Gastroesophageal sphincter (tissue), 4 donors: Measurements from ENCODE around the gene SLC17A9. TPM values are rescaled to one million over a fixed set of nuclear protein-coding genes. Genes with fewer than 3 reads are reported as not detected.

Experiments
- ATAC-seq: fragments of 150-250 bp; one replicate; pipeline ENCODE4 v1.9.1; 2016; ENCODE audit warnings: mild to moderate bottlenecking, moderate library complexity
- H3K27ac ChIP-seq, 4 donors: fragments of 200-600 bp; sonication (generic) in 3 of 4; 1 replicate in 3 of 4; 2 replicates in 1 of 4; pipeline ENCODE4 v1.5.1; 2016 to 2019
- H3K27me3 ChIP-seq: fragments of 200-600 bp; sonication (generic); one replicate; pipeline ENCODE4 v1.5.1; 2019
- H3K36me3 ChIP-seq, 2 donors: fragments of 200-600 bp; sonication (generic); one replicate each; pipeline ENCODE4 v1.5.1; 2019; ENCODE audit warnings: control low read depth in 1 of 2
- H3K4me1 ChIP-seq, 3 donors: fragments of 200-600 bp; sonication (generic); 1 replicate in 2 of 3; 2 replicates in 1 of 3; pipeline ENCODE4 v1.5.1; 2016 to 2019; ENCODE audit warnings: control low read depth in 2 of 3
- H3K4me3 ChIP-seq, 2 donors: fragments of 200-600 bp; sonication (generic); one replicate each; pipeline ENCODE4 v1.5.1; 2019; ENCODE audit warnings: mild to moderate bottlenecking in 1 of 2, moderate library complexity in 1 of 2
- H3K9me3 ChIP-seq, 3 donors: fragments of 200-600 bp; sonication (generic); one replicate each; pipeline ENCODE4 v1.5.1; 2017 to 2019; ENCODE audit warnings: control low read depth in 2 of 3
- EP300 ChIP-seq: sonication (generic); formaldehyde crosslinking; IDR thresholded peaks from one replicate; pipeline ENCODE4 v1.6.1; 2017; ENCODE audit warnings: antibody characterized with exemption, mild to moderate bottlenecking
- POLR2A ChIP-seq, 2 donors: fragments of 450-650 bp; IDR thresholded peaks; one replicate each; pipeline ENCODE4 v1.6.1; 2017; ENCODE audit warnings: antibody characterized with exemption in 2 of 2, mild to moderate bottlenecking in 2 of 2, moderate library complexity in 1 of 2
- POLR2AphosphoS5 ChIP-seq: sonication (generic); formaldehyde crosslinking; IDR thresholded peaks from one replicate; pipeline ENCODE4 v1.6.1; 2017; ENCODE audit warnings: antibody characterized with exemption
- WGBS, 2 donors: methylation state at CpG; one replicate each; pipeline ENCODE4 v1.1.5; 2018; ENCODE audit warnings: low coverage in 1 of 2; 5-methylcytosine and 5-hydroxymethylcytosine counted together
- total RNA-seq, 4 donors: library from RNA; depleted of rRNA; stranded (reverse); fragments of >200 nt; gene quantifications; one replicate each; pipeline ENCODE4 v1.1.0, GENCODE V29; 2016
- TF ChIP-seq, protein P1 (sequence below), 4 experiments: fragments of 200-600 bp in 2 of 4; fragments of 450-650 bp in 2 of 4; sonication (generic) in 1 of 4; IDR thresholded peaks; one replicate each; pipeline ENCODE4 v1.5.1; 2017 to 2019; ENCODE audit warnings: antibody characterized with exemption in 4 of 4, mild to moderate bottlenecking in 2 of 4, moderate library complexity in 2 of 4

Gene SLC17A9
- total RNA-seq, 4 donors from 2014 or later, result 1.3 to 4.6 (median 2.8) TPM

GRCh38 chr20:63017826-63018411 lies 65.4 kb downstream of the SLC17A9 start:
- H3K9me3 ChIP-seq, result peaks cover 0 to 37% (median 0%) of the 10 kb centered on the region in 3 donors
- H3K27ac ChIP-seq, result no peak overlapping the region
- WGBS, 2 donors, result 60% methylated on average over 1 of the region's 25 CpGs; no CpG with 5 or more reads in 1 of the 2 donors
- no peaks in the 10 kb centered on the region for H3K4me1 ChIP-seq
- TF ChIP-seq, protein P1, sequence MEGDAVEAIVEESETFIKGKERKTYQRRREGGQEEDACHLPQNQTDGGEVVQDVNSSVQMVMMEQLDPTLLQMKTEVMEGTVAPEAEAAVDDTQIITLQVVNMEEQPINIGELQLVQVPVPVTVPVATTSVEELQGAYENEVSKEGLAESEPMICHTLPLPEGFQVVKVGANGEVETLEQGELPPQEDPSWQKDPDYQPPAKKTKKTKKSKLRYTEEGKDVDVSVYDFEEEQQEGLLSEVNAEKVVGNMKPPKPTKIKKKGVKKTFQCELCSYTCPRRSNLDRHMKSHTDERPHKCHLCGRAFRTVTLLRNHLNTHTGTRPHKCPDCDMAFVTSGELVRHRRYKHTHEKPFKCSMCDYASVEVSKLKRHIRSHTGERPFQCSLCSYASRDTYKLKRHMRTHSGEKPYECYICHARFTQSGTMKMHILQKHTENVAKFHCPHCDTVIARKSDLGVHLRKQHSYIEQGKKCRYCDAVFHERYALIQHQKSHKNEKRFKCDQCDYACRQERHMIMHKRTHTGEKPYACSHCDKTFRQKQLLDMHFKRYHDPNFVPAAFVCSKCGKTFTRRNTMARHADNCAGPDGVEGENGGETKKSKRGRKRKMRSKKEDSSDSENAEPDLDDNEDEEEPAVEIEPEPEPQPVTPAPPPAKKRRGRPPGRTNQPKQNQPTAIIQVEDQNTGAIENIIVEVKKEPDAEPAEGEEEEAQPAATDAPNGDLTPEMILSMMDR (IDR thresholded peaks at IDR 0.05), result no peak
- TF ChIP-seq POLR2A (IDR thresholded peaks at IDR 0.05), result no peak
- TF ChIP-seq POLR2AphosphoS5, result no peak
- TF ChIP-seq EP300, result no peak
- peaks cover 100% of the 10 kb centered on the region for H3K27me3 ChIP-seq
- no peaks in the 10 kb centered on the region for H3K36me3 ChIP-seq
- ATAC-seq, result peak; percentile 15
- no peak overlapping the region for H3K4me3 ChIP-seq

Other genes with a start within 250 kb of the SLC17A9 start
- gene NTSR1, start 243.9 kb upstream of the SLC17A9 start, total RNA-seq, result under 1 TPM; 0.13 to 0.85 (median 0.19) TPM
- gene MRGBP, start 156.2 kb upstream of the SLC17A9 start, total RNA-seq, result 10 to 100 TPM in 3 of 4 donors, 1 to 10 TPM in 1; 9.3 to 15.6 (median 14.5) TPM
- 10 to 100 TPM; 55.1 to 61.0 (median 58.9) TPM for gene OGFR, start 147.9 kb upstream of the SLC17A9 start, total RNA-seq
- 10 to 100 TPM in 2 of 4 donors, 1 to 10 TPM in 2; 8.8 to 29.9 (median 14.3) TPM for gene COL9A3, start 135.7 kb upstream of the SLC17A9 start, total RNA-seq
- 10 to 100 TPM; 12.0 to 28.9 (median 13.8) TPM for gene TCFL5, start 90.9 kb upstream of the SLC17A9 start, total RNA-seq
- 10 to 100 TPM; 49.5 to 75.8 (median 66.5) TPM for gene DIDO1, start 26.2 kb upstream of the SLC17A9 start, total RNA-seq
- gene GID8, start 14.6 kb upstream of the SLC17A9 start, total RNA-seq, result 10 to 100 TPM; 23.2 to 34.8 (median 27.9) TPM
- gene BHLHE23, start 54.3 kb downstream of the SLC17A9 start, total RNA-seq, result not detected